Esophagus mucosa (tissue), 1 donor: ENCODE results near the gene FBLL1. TPM values are rescaled to one million over a fixed set of nuclear protein-coding genes. Genes with fewer than 3 reads are reported as not detected.
"Not testable (repeated sequence)": the region's sequence is repeated elsewhere in the genome, so short reads cannot be mapped to it uniquely, and the experiment has no call there.

ENCODE experiments used
- ATAC-seq: fragments of 200-7000 bp; cut with Tn5 transposase; one replicate; pipeline ENCODE4 v1.9.1; 2020
- total RNA-seq: library from RNA; stranded (reverse); gene quantifications from one replicate; pipeline ENCODE4 v1.2.4, GENCODE V29; 2023
- donor health status: DM: yes; HTN: yes; CAD: no.

The FBLL1 gene
- total RNA-seq, 1 donor from 2014 or later: not detected

DNA sequence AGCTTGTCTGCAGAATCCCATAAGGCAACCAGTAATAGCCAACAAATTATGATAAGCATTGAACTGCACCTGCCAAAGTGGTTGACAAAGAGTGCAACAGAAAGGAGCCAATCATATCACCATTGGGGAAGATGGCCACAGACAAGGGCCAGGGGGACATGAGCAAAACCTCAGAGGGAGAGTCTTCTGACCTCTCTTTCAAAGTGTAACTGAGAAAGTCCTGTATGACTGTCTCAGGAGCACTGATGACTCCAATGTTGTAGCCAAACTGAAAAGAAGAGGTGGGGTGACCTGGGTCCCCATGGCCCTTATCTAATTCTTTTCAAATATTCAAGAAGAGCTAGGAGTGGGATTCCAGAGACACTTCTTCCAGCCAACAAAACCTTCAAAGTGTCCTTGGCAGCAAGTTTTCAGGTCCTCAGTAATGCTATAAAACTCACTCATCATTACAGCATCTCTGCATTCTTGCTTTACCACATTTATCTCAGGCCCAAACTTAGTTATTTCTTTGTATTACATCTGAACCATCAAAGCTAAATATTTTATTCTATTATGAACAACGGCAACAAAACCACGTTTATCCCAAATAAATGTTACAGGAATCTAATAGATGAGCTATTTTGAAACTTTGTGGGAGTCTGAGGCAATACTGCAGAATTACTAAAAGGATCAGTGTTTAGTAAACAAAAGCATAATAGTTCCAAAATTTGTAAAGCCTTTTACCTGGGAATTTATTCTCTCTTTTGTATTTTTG is 24.4 kb downstream of the FBLL1 start:
- ATAC-seq: no peak

- no peak for ATAC-seq
Measured at GRCh38 chr5:168557389-168557788, 28.3 kb downstream of the FBLL1 start.

- ATAC-seq: no peak
Measured at GRCh38 chr5:168562279-168562678, 33.2 kb downstream of the FBLL1 start.

DNA sequence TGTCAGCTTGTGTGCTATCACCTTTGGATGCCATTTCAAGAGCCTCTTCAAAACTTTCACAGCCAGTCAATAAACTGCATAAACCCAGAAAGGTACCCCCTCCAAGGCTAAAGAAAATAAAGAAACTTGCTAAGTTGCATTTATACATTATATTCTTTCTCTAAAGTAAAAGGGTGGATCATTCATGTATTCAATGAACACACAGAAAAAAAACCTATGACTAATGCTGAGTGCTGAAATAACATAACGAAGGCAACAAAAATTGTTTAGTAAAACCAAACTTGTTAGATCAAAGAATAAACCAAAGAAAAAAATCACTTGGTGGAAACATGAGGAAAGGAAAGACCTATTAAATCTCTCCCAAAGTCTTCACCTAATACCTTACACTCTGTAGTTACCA is 34.9 kb downstream of the FBLL1 start:
- ATAC-seq: no peak

- ATAC-seq: no peak
Measured at GRCh38 chr5:168568738-168569137, 39.6 kb downstream of the FBLL1 start.

GRCh38 chr5:168570490-168571328 is 41.6 kb downstream of the FBLL1 start:
- no peak for ATAC-seq

GRCh38 chr5:168573663-168574062 is 44.6 kb downstream of the FBLL1 start:
- ATAC-seq: not testable (repeated sequence)

DNA sequence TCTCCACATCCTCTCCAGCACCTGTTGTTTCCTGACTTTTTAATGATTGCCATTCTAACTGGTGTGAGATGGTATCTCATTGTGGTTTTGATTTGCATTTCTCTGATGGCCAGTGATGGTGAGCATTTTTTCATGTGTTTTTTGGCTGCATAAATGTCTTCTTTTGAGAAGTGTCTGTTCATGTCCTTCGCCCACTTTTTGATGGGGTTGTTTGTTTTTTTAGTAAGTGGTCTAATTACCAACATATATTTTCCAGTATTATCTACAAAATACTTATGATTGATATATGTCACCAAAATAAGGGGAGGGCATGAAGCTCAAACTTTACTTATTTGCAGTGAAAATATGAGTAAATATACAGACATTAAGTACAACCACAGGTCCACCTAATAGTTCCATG is 45.1 kb downstream of the FBLL1 start:
- not testable (repeated sequence) for ATAC-seq

GRCh38 chr5:168575391-168576372 is 46.6 kb downstream of the FBLL1 start:
- ATAC-seq: no peak

DNA sequence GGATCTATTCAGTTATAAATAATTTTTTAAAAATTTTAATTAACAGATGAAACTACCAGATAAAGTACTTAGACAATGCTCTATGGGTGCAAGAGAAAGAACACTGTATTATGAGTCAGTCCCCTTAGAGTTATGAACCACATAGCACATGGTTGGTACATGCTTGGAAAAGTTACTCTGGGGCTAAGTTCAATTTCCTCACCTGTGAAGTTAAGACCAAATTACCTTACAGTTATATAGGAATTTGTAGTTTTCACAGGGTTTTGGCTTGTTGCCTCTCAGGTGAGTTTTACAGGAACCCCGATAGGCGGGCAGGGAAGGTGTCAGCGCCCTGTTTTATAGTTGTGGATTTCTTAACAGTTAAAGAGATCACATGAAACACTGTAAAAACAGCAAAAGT is 48.9 kb downstream of the FBLL1 start:
- ATAC-seq: no peak

- ATAC-seq: peak; percentile 87
Measured at GRCh38 chr5:168578538-168579487, 49.7 kb downstream of the FBLL1 start, which contains the start of gene PANK3. Gene PANK3 (minus strand): TSS chr5:168579368. CDS start chr5:168579283, 85 bp downstream.

GRCh38 chr5:168579488-168580226 is 50.6 kb downstream of the FBLL1 start:
- ATAC-seq: peak; percentile 99

- no peak for ATAC-seq
Measured at GRCh38 chr5:168580227-168580508, 51.1 kb downstream of the FBLL1 start.

Other genes with a start within 250 kb of the FBLL1 start
- gene WWC1, start 237.7 kb upstream of the FBLL1 start, total RNA-seq: 18.5 TPM
- 73.4 TPM for gene RARS1, start 42.8 kb upstream of the FBLL1 start, total RNA-seq
- gene PANK3, start 50.1 kb downstream of the FBLL1 start, total RNA-seq: 57.7 TPM